Occipital lobe (tissue), 2 donors: ENCODE data around the gene NECTIN2. TPM values are rescaled to one million over a fixed set of nuclear protein-coding genes. Genes with fewer than 3 reads are reported as not detected.
A peak's percentile ranks its signal among the peaks of the same experiment; 100 is the strongest.
"Not testable (repeated sequence)": the region's sequence is repeated elsewhere in the genome, so short reads cannot be mapped to it uniquely, and the experiment has no call there.

ENCODE experiments used
- DNase-seq: peaks from one replicate; lab custom pipeline; 2025; lab: John Stamatoyannopoulos, UW
- total RNA-seq: library from RNA; depleted of rRNA; stranded (reverse); fragments of >200 nt; gene quantifications from one replicate; pipeline ENCODE4 v1.2.3, GENCODE V29; 2014

The NECTIN2 gene
- total RNA-seq, 1 donor from 2014 or later: 29.2 TPM

DNA sequence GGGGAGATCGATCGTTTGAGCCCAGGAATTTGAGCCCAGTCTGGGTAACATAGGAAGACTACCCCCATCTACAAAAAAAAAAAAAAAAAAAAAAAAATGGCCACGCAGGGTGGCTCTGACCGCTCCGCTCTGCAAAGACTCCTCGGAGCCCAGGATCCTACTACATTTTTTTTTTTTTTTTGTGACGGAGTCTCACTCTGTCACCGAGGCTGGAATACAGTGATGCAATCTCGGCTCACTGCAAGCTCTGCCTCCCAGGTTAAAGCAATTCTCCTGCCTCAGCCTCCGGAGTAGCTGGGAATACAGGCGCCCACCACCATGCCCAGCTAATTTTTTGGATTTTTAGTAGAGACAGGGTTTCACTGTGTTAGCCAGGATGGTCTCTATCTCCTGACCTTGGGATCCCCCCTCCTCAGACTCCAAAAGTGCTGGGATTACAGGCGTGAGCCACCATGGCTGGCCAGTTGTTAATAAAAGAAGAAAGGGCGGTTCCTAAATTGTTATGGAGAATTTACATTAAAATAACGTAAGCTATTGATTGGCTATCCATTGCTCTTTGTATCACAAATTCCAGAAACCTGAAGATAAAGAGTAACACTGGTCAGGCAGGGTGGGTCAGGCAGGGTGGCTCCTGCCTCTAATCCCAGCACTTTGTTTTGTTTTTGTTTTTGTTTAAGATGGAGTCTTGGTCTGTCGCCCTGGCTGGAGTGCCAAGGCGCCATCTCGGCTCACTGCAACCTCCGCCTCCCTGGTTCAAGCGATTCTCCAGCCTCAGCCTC lies 36.7 kb downstream of the NECTIN2 start:
- DNase-seq: not testable (repeated sequence)

DNA sequence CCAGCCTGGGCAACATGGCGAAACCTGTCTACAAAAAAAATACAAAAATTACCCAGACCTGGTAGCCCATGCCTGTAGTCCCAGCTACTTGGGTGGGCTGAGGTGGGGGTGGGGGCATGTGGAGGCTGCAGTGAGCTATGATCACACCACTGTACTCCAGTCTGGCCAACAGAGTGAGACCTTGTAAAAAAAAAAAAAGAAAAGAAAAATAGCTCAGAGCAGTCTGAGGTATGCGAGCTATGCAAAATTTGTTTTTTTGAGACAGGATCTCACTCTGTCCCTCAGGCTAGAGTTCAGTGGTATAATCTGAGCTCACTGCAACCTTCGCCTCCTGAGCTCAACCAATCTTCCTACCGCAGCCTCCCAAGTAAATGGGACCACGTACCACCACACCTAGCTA lies 37.8 kb downstream of the NECTIN2 start:
- no peak for DNase-seq

DNA sequence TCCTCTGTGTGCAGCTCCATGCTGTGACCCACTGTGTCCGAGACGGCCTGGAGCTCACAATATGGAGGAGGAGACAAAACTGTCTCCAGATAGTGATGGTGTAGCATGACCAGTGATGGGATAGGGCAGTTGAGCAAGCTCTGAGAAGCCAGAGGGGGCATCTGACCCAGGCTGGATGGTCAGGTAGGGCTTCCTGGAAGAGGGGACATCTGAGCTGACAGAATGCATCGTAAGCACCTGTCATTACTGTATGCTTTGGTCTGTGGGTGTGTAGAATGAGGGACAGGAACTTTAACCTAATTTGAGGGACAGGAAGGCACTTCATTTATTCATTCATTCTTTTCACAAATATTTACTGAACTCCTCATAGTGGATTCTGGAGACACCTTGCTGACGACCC lies 38.5 kb downstream of the NECTIN2 start:
- DNase-seq: no peak

DNA sequence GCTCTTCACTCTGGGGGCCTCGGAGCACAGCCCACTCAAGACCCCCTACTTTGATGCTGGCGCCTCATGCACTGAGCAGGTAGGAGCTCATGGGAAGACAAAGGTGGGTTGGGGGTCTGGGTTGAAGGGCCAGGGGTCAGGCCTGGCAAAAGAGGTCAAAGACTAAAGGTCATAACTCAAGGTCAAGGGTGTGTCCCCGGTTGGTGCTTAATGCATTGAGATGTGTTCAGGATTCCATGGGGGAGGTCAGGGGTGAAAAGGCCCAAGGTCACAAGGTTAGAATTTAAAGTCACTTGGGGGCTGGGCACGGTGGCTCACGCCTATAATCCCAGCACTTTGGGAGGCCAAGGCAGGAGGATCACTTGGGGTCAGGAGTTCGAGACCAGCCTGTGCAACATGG lies 40.0 kb downstream of the NECTIN2 start:
- no peak for DNase-seq

DNA sequence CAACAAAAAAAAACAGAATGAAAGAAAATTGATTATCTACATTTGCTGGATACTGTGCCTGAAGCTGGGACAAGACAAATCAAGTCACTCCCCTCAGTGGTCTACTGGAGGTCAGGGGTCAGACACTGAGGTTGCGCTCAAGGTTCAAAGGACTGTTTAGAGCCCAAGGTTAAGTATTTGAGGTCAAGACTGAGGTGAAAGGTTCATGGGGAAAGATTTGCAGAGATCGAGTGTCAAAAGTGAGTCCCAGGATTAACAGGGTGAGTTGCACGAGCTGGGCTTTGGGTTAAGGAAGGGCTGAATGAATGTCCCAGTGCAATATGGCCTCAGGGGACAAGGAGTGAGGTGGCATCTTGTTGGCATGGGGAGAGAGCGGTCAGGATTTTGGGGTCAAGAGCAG lies 41.6 kb downstream of the NECTIN2 start:
- no peak for DNase-seq

DNA sequence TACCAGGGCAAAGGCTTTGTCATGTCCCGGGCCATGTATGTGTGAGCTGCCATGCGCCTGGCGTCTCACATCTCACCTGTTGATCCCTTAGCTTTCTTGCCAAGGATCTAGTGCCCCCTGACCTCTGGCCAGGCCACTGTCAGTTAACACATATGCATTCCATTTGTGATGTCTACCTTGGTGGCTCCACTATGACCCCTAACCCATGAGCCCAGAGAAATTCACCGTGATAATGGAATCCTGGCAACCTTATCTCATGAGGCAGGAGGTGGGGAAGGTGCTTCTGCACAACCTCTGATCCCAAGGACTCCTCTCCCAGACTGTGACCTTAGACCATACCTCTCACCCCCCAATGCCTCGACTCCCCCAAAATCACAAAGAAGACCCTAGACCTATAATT lies 42.2 kb downstream of the NECTIN2 start:
- not testable (repeated sequence) for DNase-seq

DNA sequence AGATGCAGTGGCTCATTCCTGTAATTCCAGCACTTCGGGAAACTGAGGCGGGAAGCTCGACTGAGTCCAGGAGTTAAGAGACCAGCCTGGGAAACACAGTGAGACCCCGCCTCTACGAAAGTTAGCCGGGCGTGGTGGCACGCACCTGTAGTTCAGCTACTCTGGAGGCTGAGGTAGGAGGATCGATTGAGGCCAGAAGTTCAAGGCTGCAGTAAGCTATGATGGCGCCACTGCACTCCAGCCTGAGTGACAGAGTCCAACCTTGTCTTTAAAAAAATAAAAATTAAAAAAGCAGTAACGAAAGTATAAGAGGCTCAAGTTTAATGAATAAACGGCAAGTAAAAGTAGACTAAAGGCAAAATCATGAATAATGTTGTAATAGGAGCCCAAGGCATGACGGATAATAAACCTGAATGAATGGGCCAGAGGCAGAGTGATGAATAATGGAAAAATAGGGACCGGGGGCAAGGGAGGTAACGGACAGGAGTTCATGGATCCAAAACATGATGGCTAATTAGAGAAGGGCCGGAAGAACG lies 43.8 kb downstream of the NECTIN2 start:
- no peak for DNase-seq

DNA sequence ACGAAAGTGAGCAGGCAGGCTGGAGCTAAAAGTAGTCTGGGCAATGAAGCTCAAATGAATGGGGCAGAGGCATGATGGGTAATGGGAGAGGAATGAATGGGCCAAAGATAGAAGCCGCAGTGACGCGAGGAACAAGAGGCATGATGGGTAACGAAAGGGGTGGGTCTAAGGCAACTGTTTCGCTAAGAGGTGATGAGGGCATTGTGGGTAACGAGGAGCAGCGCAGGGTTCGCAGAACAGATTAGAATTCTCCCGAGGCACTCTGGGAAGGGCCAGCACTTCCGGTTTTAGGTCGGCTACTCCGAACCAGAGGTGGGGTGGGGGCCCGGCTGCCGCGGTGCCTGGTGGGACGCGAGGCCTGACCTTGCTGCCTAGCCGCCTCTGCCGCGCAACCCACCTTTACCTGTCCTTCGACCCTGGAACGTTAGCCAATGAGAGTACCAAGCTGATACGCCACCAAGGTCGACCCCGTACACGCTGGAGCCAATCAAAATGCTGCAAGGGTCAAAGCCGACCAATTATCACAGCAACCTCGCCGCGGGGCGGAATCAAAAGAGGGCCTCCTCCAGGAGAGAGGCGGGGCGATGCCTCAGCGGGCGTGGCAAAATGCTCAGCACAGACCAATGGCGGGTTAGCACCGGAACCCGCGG lies 44.4 kb downstream of the NECTIN2 start:
- DNase-seq: peak; percentile 100

DNA sequence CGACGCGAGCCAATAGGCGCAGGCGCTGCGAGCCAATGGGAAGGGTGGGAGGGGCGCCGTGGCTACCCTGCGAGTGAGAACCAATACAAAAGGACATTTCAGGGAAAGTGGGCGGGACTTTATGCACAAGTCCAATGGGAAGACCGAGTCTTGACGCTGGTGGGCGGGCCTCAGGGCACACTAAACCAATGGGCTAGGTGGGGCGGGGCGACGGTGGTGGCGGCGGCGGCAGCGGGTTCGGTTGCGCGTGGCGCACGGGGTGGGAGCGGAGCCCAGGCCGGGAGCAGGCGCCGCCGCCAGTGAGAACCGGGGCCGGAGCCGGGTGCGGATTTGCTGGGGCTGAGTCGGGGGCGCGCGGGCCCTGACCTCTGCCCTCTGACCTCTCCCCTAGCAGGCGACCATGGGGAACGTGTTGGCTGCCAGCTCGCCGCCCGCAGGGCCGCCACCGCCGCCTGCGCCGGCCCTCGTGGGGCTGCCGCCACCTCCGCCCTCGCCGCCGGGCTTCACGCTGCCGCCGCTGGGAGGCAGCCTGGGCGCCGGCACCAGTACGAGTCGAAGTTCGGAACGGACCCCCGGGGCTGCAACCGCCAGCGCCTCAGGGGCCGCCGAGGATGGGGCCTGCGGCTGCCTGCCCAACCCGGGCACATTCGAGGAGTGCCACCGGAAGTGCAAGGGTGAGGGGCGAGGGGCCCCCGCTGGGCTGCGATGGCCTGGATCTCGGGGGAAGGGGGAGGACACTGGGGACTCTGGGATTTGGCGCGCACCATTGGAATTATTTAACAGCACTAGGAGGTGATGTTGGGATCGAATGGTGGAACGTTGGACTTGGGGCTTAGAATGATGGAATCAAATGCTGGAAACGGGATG lies 45.2 kb downstream of the NECTIN2 start, which contains the start of gene TOMM40:
TSS of gene TOMM40 (plus strand) at position 239 of the 867 bp plus-strand sequence. CDS start at position 401, 162 bp downstream.
- no peak for DNase-seq

DNA sequence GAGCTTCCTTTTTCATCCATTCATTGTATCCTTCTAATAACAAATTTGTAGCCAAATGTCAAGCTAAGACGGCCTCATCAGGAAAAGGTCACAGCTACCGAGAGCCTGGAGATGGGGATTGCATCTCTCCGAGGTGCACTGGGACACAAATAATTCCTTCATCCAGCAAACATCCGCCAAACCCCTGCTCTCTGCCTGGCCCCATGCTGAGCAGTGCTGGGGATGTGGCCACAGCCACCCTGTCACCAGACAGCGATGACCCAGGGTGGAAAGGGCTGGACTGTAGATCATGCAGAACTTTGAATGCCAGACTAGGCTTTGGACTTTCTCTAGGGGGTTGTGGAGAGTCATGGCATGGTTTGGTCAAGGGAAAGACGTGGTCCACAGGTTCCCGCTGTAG lies 46.8 kb downstream of the NECTIN2 start:
- no peak for DNase-seq

DNA sequence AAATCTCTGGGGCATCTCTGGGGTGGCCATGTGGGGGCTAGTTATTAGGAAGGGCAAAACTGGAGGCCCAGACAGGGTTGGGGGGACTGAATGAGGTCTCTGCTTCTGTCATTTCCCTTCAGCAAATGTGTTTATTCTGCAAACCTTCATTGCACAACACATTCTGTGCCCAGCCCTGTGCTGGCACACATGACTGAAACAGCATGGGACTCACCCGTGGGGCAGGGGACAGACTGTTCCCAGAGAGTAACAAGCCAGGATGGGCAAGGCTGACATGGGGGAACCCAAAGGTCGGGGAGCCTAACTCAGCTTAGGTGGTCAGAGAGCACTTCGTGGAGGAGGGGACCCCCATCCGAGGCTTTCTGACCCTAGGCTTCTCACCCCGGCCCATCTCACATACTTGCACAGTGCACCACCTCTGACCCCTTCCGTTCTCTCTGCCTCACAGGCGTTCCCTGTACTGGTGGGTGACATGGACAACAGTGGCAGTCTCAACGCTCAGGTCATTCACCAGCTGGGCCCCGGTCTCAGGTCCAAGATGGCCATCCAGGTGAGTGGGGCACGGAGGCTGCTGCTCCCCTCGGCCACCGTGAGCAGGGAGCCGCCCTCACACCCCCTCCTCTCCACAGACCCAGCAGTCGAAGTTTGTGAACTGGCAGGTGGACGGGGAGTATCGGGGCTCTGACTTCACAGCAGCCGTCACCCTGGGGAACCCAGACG lies 47.4 kb downstream of the NECTIN2 start:
- no peak for DNase-seq

DNA sequence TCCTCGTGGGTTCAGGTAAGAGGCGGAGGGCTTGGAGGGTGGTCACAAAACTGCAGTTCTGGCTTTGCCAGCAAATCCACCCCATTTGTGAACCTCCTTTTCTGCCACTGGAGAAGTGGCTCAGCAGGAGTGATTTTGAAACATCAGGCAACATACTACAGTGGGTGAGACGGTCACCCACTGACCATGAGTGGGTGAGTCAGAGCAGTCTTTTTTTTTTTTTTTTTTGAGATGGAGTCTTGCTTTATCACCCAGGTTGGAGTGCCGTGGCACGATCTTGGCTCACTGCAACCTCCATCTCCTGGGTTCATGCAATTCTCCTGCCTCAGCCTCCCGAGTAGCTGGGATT lies 47.9 kb downstream of the NECTIN2 start:
- no peak for DNase-seq

DNA sequence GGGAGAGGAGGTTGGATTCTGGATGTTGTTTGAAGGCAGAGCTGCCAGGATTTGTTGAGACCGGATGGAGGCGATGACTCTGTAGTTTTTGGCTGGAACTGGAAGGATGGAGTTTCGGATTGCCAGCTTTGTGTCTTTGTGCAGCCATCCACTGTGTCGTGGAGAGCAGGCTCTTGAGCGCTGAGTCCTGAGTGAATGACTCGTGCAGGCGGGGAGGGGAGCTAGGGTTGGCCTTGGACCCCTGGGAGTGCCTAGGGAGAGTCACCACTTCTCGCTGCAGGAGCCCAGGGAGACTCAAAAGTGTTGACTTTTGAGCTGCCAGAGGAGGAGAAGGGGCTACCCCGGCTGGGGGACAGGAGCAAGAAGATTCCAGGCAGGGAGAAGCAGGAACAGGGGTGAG lies 48.8 kb downstream of the NECTIN2 start:
- no peak for DNase-seq

DNA sequence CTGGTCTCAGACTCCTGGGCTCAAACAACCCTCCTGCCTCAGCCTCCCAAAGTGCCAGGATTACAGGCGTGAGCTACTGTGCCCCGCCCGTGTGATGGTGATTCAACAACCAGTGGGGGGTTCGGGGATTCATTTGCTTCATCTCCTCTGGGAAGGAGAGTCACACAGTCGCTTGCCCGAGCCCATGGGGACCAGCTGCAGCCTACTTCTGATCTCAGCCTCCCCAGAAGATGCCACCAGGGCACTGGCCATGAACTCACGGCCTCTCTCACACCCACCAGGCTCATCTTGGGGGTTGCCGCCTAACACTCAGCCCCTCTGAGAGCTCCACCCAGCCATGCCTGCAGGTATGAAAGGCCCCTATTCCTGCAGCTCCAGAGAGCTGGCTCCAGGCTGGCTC lies 51.7 kb downstream of the NECTIN2 start:
- no peak for DNase-seq

DNA sequence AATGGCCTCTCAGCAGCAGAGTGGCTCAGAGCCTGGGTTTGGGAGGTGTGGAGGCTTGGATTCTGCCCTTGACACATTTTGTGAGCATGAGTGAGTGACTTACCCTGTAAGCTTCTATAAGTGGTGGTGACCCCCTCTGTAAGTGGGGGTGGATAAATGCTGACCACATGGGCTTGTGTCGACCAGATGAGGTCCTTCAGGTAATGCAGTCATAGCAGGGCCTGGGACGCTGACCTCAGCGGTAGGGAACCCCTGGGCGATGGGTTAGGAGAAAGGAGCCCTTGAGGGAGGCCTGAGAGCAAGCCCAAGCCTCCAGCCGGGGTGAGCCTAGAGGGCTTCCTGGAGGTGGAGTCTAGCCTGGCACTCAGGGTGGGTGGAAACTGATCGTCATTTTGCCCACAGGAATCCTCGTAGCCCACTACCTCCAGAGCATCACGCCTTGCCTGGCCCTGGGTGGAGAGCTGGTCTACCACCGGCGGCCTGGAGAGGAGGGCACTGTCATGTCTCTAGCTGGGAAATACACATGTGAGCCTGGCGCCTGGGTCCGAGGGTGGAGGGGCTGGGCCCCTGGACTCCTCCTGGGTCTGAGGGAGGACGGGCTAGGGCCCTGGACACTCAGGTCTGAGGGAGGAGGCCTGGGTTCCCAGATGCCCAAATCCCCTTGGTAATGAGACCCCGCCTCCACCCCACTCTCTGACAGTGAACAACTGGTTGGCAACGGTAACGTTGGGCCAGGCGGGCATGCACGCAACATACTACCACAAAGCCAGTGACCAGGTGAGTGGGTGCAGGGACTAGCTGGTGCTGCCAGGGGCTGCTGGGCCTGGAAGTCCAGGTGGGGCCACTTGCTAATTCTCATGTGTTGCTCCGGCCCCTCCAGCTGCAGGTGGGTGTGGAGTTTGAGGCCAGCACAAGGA lies 54.5 kb downstream of the NECTIN2 start:
- DNase-seq: no peak

DNA sequence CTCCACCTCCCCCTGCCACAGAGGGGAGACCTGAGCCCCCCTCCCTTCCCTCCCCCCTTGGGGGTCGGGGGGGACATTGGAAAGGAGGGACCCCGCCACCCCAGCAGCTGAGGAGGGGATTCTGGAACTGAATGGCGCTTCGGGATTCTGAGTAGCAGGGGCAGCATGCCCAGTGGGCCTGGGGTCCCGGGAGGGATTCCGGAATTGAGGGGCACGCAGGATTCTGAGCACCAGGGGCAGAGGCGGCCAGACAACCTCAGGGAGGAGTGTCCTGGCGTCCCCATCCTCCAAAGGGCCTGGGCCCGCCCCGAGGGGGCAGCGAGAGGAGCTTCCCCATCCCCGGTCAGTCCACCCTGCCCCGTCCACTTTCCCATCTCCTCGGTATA lies 57.1 kb downstream of the NECTIN2 start:
- DNase-seq: no peak

DNA sequence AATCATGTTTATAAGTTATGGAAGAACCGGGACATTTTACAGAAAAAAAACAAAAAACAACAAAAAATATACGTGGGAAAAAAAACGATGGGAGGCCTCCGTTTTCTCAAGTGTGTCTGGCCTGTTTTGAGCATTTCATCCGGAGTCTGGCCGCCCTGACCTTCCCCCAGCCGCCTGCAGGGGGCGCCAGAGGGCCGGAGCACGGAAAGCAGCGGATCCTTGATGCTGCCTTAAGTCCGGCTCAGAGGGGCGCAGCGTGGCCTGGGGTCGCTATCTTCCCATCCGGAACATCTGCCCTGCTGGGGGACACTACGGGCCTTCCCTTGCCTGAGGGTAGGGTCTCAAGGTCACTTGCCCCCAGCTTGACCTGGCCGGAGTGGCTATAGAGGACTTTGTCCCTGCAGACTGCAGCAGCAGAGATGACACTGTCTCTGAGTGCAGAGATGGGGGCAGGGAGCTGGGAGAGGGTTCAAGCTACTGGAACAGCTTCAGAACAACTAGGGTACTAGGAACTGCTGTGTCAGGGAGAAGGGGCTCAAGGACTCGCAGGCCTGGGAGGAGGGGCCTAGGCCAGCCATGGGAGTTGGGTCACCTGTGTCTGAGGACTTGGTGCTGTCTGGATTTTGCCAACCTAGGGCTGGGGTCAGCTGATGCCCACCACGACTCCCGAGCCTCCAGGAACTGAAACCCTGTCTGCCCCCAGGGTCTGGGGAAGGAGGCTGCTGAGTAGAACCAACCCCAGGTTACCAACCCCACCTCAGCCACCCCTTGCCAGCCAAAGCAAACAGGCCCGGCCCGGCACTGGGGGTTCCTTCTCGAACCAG lies 57.7 kb downstream of the NECTIN2 start:
- no peak for DNase-seq

DNA sequence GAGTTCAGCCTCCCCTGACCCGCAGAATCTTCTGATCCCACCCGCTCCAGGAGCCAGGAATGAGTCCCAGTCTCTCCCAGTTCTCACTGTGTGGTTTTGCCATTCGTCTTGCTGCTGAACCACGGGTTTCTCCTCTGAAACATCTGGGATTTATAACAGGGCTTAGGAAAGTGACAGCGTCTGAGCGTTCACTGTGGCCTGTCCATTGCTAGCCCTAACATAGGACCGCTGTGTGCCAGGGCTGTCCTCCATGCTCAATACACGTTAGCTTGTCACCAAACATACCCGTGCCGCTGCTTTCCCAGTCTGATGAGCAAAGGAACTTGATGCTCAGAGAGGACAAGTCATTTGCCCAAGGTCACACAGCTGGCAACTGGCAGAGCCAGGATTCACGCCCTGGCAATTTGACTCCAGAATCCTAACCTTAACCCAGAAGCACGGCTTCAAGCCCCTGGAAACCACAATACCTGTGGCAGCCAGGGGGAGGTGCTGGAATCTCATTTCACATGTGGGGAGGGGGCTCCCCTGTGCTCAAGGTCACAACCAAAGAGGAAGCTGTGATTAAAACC lies 58.4 kb downstream of the NECTIN2 start:
- no peak for DNase-seq
